Measurements from ENCODE around the gene DBH.
A peak's percentile ranks its signal among the peaks of the same experiment; 100 is the strongest.
"Not testable (repeated sequence)": the region's sequence is repeated elsewhere in the genome, so short reads cannot be mapped to it uniquely, and the experiment has no call there.

The DBH gene

DNA sequence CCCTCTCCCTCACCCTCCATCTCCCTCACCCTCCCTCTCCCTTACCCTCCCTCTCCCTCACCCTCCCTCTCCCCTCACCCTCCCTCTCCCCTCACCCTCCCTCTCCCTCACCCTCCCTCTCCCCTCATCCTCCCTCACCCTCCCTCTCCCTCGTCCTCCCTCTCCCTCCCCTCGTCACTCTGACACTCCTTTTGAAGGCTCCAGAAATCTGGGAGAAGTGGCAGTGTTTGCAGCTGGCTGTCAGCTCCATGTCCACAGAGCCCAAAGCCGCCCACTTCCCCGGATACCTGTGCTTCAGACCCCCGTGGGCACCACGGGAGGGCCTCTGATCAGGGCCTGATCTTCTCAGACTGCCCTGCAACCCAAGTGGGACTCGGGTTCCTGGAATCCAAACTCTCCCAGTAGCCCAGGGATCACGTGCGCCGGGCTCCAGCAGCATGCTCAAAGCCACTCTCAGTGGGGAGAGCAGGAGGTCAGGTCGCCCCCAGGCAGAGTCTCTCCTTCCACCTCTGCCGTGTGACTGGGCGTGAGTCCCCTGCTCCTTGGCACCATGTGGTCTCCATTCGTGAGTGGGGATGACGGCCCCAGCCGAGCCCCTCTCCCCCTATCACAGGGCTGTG, 33.1 kb downstream of the DBH start:
- DNase-seq = no peak

- no peak for DNase-seq
Measured at GRCh38 chr9:133670466-133670865, 34.3 kb downstream of the DBH start.

DNA sequence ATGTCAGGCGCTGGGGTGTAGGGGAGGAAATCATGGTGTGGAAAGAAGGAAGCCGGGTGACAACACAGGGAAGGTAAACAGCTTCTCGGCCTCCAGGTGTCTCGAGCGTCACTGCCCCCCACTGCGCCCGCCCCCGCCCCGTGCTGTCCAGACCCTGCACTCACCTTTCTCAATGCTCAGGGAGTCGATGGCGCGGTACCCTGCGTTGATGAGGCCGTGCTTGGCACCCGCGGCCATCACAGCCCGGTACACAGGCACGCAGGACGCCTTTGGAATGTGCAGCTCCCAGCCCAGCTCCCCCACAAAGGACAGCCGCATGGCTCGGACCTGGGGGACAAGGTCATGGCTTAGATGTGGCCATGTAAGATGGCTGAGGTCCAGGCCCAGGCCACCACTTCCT, 35.2 kb downstream of the DBH start:
- DNase-seq = no peak

DNA sequence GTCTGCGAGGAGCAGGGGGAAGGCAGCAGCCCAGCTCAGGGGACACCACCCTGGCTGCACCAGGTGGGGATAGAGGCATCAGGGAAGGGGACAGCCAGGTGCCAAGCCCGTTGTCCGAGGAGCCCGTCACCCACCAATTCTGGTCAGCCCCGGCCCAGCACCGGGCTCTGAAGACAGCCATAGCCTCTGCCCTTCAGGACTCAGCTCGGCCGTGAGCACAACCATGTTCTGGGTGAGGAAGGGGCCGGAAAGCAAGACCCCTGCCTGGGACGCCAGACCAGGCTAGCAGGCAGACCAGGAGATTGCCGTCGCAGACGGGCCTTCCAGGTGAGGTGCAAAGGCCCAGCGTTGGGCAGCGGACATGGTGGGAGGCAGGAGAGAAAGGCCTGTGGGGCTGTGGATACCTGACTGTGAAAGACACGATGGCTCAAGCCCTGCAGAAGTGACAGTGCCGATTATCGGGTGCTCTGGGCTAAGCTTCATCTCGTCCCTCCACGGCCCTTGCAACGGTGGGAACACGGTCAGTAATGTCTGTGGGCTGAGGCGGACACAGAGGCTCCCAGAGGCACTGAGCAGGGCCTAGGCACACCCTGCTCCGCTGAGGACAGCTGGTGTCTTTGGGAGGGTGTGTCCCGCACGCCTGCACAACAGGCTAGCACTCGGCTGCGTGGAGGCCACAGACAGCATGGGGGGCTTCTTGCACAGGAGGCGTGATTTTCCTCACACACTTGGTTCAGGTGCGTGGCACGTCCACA, 36.5 kb downstream of the DBH start:
- DNase-seq = no peak

- no peak for DNase-seq
Measured at GRCh38 chr9:133673258-133673655, 37.1 kb downstream of the DBH start.

DNA sequence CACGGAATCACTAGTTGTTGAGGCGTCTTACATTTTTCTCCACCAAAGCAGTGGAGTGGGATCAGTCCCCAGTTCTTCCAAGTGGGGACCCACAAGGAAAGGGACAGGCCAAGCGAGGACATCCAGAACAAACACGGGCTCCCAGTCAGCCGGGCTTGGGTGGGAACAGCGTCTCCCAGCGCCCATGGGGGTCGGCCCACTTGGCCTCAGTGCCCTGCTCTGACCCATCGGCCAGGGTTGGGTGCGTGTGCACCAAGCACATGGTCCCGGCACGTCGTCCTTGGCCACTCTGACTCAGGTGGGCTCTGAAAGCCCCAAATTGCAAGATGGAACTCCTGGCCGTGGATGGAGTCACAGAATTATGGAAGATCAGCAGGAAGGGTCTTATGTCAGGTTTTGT, 37.9 kb downstream of the DBH start:
- DNase-seq = no peak

DNA sequence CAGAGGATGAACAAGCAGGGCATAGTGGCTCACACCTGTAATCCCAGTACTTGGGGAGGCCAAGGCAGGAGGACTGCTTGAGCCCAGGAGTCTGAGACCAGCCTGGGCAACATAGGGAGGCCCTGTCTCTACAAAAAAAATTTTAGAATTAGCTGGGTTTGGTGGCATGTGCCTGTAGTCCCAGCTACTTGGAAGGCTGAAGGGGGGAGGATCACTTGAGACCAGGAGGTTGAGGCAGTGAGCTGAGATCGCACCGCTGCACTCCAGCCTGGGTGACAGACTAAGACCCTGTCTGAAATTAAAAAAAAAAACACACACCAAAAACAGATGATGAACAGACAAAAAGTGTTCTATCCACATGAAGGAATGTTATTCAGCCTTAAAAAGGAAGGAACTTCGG, 39.6 kb downstream of the DBH start:
- not testable (repeated sequence) for DNase-seq

DNA sequence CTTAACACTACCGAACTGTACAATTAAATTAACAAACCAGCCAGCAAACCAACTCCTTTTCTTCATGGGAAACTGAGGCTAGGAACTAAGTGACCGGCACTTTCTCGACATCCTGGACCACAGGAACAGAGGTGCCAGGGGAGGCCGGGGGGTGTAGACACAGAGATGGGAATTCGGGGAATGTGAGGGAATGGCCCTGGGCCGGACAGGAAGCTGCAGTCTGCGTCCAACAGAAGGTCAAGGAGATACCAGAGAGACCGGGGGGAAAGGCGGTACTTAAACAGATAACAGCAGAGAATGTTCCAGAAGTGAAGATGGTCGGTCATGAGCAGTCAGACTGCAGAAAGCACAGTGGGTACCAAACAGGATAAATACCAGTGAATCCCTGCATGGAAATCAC, 40.3 kb downstream of the DBH start:
- DNase-seq = no peak

DNA sequence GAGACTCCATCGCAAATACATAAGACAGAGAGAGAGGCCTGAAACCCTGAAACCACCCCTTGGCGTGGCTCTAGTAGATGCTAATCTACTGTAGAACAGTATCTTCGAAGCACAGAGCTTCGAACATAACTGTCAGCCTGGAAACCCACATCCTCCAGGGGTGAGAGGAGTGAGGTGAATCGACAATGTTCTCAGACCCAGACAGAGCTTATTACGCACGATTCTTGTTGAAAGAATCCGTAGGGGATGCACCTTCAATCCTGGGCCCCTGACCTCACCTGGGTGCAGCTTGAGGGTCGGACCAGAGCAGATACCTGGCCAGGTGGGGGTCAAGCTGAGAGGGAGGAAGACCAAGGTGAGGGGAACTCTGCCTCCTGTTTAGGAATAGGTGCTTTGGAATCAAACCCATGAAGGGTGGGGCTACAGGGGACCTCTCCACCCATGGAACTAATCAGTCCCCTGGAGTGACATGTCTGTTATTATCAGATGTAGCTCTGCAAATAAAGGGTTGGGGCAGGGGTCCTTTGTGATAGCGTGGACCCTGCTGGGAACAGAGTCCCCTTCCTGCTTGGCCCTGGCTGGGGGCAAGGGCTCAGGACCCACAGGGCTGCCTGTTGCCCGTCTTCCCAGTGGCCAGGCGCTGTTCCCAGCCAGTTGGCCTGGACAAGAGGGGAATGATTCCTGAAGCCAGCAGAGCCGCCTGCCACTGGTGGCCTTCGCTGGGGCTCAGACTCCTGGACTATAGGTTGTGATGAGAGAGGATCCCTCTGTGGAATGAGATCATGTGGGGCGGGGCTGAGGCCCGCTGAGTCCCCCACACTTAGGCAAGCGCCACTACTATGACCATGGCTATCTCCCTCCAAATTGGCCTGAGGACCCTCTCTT, 41.2 kb downstream of the DBH start:
- peak; percentile 78 for DNase-seq

DNA sequence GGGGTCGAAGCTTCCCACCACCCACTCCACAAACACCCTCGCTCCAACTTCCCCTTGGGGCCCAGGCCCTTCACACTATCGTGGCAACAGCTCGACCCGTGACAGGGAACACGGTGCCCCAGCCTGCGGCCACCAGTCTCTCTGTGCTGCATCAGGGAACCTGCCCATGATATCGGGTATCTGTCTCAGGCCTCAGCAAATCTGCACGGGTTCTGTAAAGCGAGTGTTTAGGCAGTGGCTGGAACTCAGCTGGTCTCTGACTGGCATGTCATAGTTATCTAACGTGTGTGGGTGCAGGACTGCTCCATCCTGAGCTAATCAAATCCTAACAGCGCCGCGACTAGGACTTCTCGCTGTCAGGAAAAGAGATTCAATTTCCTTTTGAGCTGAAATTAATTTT, 42.9 kb downstream of the DBH start:
- DNase-seq = no peak

GRCh38 chr9:133679466-133680061, 43.4 kb downstream of the DBH start:
- DNase-seq = no peak

- no peak for DNase-seq
Measured at GRCh38 chr9:133680250-133680975, 44.2 kb downstream of the DBH start.

DNA sequence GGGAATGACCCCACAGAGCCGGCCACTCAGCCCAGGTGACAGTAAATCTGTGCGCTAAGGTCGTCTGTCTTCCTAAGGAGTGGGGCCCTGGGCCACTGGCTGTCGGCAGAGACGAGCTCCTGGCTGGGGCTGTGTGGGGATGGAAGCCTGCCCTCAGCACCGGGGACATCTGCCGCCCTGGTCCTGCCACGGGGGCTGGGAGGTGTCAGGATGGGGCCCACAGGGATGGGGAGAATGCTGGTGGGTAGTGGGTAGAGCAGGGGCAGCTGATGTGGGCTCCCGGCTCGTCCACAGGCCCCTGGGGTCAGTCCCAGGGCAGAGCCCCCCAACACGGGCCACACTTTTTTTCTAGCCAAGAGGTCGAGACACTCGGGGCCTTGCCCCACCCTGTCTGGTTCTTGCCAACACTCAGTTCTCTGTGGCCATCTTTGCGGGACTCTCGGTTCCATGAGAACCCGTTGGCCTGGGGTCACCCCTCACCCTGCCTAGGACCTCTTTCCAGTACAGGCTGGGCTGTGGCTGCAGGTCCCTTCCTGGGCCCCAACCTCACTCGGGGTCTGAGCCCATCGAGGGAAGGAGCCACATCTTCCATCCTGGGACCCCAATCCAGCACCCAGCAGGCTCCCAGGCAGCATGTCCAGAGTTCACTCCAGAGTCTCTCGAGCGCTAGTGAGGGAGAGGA, 45.0 kb downstream of the DBH start:
- no peak for DNase-seq

- peak; percentile 16 for DNase-seq
Measured at GRCh38 chr9:133681658-133682306, 45.6 kb downstream of the DBH start.

DNA sequence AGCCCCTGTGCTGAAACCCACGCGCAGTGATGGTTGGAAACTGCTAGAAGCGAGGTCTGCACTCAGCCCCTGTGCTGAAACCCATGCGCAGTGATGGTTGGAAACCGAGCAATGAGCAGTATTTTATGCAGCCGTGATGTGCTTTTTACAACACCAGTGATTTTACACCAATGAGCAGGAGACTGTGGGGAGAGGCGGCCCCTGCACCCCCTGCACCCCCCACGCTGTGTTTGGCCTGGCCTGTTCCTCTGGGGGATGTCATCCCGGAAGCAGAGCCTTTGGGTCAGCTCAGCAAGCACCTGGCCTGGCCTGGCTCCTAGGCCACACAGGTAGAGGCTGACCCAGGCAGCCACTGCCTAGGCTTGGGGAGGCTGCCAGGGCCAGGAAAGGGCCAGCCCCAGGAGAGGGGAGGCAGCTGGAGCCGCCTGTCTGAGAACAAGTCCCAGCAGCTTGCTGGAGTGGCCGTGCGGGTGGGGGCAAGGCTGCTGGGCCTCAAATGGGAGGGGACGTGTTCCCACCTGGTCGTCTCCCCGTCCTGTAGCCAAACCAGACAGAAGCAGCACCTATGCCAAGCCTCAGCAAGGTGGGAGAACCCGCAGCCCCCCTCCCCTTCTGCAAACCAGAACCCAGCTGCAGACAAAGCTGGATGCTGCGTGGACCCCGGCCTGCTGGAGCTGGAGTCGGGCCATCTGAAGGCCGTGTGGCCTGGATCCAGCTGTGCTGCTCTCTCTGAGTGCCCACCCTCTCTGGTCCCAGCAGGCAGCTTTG, 46.8 kb downstream of the DBH start:
- DNase-seq = no peak

DNA sequence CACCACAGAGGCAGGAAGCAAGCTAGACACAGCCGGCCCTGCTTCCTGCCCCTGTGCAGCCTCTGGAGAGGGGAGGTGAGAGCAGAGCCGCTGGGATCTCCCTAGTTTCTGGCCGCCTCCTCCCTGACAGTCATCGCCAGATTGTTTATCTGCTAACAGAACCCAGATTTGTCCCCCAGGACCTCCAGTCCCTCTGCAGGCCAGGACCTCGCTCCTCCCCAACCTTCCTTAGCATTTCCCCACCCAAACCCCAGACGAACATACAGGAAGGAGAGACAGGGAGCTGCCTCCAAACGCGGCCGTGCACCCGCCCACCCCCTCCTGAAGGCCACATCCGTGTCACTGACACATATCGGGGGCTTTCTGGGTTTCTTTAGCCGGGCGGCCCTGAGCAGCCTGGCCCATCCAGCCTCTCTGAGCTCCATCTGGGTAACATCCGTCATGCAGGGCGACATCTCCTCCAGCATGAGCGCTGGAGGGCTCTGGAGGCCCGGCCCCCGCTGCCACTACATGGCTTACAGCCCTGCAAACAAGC, 47.5 kb downstream of the DBH start:
- DNase-seq = peak; percentile 88

- peak; percentile 63 for DNase-seq
Measured at GRCh38 chr9:133684121-133684935, 48.2 kb downstream of the DBH start.

- no peak for DNase-seq
Measured at GRCh38 chr9:133684936-133685361, 48.8 kb downstream of the DBH start.

Data from CD4-positive, alpha-beta T cell treated with Interleukin-6 for 4 hours (primary cell).